CD4-positive, alpha-beta T cell treated with Interleukin-6 for 4 hours (primary cell): ENCODE results near the gene CYGB.

Experiments
- DNase-seq: peaks from one replicate; pipeline ENCODE4 v3.0.0-alpha.2; 2020; ENCODE audit warnings: mixed read lengths

The CYGB gene

GRCh38 chr17:76549215-76549518, 11.7 kb upstream of the CYGB start:
- DNase-seq = no peak

GRCh38 chr17:76548378-76549214, 11.1 kb upstream of the CYGB start:
- no peak for DNase-seq

GRCh38 chr17:76547642-76548202, 10.2 kb upstream of the CYGB start:
- no peak for DNase-seq

GRCh38 chr17:76547183-76547641, 9.7 kb upstream of the CYGB start:
- peak; percentile 77 for DNase-seq

- DNase-seq = no peak
These were observed 9.2 kb upstream of the CYGB start for GRCh38 chr17:76546556-76547182.

GRCh38 chr17:76545918-76546555, 8.5 kb upstream of the CYGB start:
- DNase-seq = no peak

GRCh38 chr17:76544546-76545365, 7.2 kb upstream of the CYGB start:
- DNase-seq = no peak

- DNase-seq = no peak
These were observed 6.5 kb upstream of the CYGB start for GRCh38 chr17:76543826-76544545.

- no peak for DNase-seq
These were observed 5.9 kb upstream of the CYGB start for GRCh38 chr17:76543482-76543825.

GRCh38 chr17:76542984-76543383, 5.5 kb upstream of the CYGB start:
- no peak for DNase-seq

GRCh38 chr17:76542566-76542971, 5.1 kb upstream of the CYGB start:
- DNase-seq = no peak

- DNase-seq = no peak
These were observed 4.4 kb upstream of the CYGB start for GRCh38 chr17:76541739-76542454.

GRCh38 chr17:76540381-76541300, 3.1 kb upstream of the CYGB start:
- DNase-seq = peak; percentile 23

GRCh38 chr17:76539631-76540271, 2.2 kb upstream of the CYGB start, which contains the start of gene PRCD:
Gene PRCD, plus strand, starts transcription at chr17:76540044. Its CDS starts 98 bp downstream, at chr17:76540142.
- no peak for DNase-seq

- no peak for DNase-seq
These were observed 1.5 kb upstream of the CYGB start for GRCh38 chr17:76538941-76539570.

- DNase-seq = no peak
These were observed 897 bp upstream of the CYGB start for GRCh38 chr17:76538281-76538931.

- no peak for DNase-seq
These were observed 276 bp downstream of the CYGB start for GRCh38 chr17:76537288-76537577.

- DNase-seq = no peak
These were observed 810 bp downstream of the CYGB start for GRCh38 chr17:76536511-76537287.
